Activated CD8-positive, alpha-beta memory T cell treated with anti-CD3 and anti-CD28 coated beads for 4 hours (primary cell): Measurements from ENCODE around the gene AURKAIP1.
"Not testable (repeated sequence)": the region's sequence is repeated elsewhere in the genome, so short reads cannot be mapped to it uniquely, and the experiment has no call there.

Experiments used
- DNase-seq, 2 donors: peaks; one replicate each; pipeline ENCODE4 v3.0.0-alpha.2; 2020; ENCODE audit warnings: low read depth in 2 of 2

The AURKAIP1 gene

GRCh38 chr1:1374929-1375662 lies at the start of gene AURKAIP1:
AURKAIP1 (minus strand) TSS chr1:1375207; CDS start chr1:1374756, 451 bp downstream.
- DNase-seq: peak; percentile 90 to 92

GRCh38 chr1:1424707-1425106 lies 49.7 kb upstream of the AURKAIP1 start:
- no peak for DNase-seq

- DNase-seq: no peak
Measured at GRCh38 chr1:1423245-1423597, 48.2 kb upstream of the AURKAIP1 start.

GRCh38 chr1:1422465-1423244 lies 47.6 kb upstream of the AURKAIP1 start:
- DNase-seq: no peak

- DNase-seq: no peak
Measured at GRCh38 chr1:1421907-1422464, 47.0 kb upstream of the AURKAIP1 start.

GRCh38 chr1:1421147-1421906 lies 46.3 kb upstream of the AURKAIP1 start, which contains the start of gene ANKRD65:
ANKRD65 (minus strand) TSS chr1:1421276; CDS start chr1:1421005, 271 bp downstream.
- DNase-seq: no peak

- no peak for DNase-seq
Measured at GRCh38 chr1:1420654-1421141, 45.7 kb upstream of the AURKAIP1 start.

- no peak for DNase-seq
Measured at GRCh38 chr1:1419813-1420653, 45.0 kb upstream of the AURKAIP1 start.

GRCh38 chr1:1419363-1419812 lies 44.4 kb upstream of the AURKAIP1 start:
- no peak for DNase-seq

- no peak for DNase-seq
Measured at GRCh38 chr1:1418464-1419362, 43.7 kb upstream of the AURKAIP1 start.

GRCh38 chr1:1417825-1418463 lies 42.9 kb upstream of the AURKAIP1 start:
- not testable (repeated sequence) for DNase-seq

GRCh38 chr1:1417396-1417795 lies 42.4 kb upstream of the AURKAIP1 start:
- not testable (repeated sequence) for DNase-seq

- DNase-seq: no peak
Measured at GRCh38 chr1:1415751-1416150, 40.7 kb upstream of the AURKAIP1 start.

GRCh38 chr1:1412311-1412902 lies 37.4 kb upstream of the AURKAIP1 start:
- not testable (repeated sequence) for DNase-seq

- DNase-seq: no peak
Measured at GRCh38 chr1:1411626-1412025, 36.6 kb upstream of the AURKAIP1 start.

GRCh38 chr1:1410238-1410637 lies 35.2 kb upstream of the AURKAIP1 start:
- DNase-seq: not testable (repeated sequence)

- no peak for DNase-seq
Measured at GRCh38 chr1:1407636-1408318, 32.8 kb upstream of the AURKAIP1 start.
